Transverse colon (tissue), 3 donors: Measurements from ENCODE around the gene CDC14B.

Experiments
- EP300 ChIP-seq: sonication (generic); formaldehyde crosslinking; IDR thresholded peaks from one replicate; pipeline ENCODE4 v1.6.1; 2017; ENCODE audit warnings: antibody characterized with exemption, low read depth
- POLR2A ChIP-seq: fragments of 450-650 bp; IDR thresholded peaks from one replicate; pipeline ENCODE4 v1.6.1; 2016; ENCODE audit warnings: antibody characterized with exemption, mild to moderate bottlenecking, moderate library complexity
- TF ChIP-seq, protein P1 (sequence below), 5 experiments: fragments of 200-600 bp in 3 of 5; fragments of 450-650 bp in 2 of 5; sonication (generic) in 3 of 5; IDR thresholded peaks; 1 replicate in 2 of 5; 2 replicates in 3 of 5; pipeline ENCODE4 v1.5.1; 2016 to 2017; ENCODE audit warnings: antibody characterized with exemption in 5 of 5, inconsistent platforms in 3 of 5, mild to moderate bottlenecking in 2 of 5, moderate library complexity in 1 of 5

DNA sequence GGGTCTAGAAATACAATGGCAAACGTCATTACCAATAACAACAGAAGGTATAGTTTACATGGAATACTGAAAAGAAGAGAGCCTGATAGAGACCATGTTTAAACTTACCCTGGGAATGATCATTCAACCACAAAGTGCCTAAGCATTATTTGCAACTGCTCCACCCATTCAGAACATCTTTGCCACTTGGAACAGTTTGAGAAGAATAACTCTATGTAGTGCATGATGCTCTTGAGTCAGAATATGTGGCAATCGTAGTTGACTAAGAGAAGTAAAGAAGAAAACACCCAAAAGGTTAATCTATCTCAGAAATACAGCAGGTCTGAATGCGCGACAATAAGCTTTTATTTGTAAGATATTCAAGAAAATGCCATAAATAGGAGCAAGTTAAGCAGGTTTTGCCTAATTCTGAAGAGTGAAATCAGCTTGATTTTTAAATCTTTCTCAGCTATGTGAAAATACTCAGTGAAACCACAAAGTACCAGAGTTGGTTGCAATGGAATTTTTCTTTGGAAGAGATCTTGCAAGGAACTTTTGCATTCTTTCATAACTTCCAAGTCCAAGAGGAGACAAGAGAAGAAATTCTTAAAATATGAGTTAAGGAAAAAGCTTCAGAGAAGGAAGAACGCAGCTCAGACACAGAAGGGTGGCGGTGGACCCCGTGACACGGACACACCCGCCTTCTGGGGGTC, 105.4 kb downstream of the CDC14B start:
- no peak for TF ChIP-seq POLR2A
- TF ChIP-seq, protein P1, sequence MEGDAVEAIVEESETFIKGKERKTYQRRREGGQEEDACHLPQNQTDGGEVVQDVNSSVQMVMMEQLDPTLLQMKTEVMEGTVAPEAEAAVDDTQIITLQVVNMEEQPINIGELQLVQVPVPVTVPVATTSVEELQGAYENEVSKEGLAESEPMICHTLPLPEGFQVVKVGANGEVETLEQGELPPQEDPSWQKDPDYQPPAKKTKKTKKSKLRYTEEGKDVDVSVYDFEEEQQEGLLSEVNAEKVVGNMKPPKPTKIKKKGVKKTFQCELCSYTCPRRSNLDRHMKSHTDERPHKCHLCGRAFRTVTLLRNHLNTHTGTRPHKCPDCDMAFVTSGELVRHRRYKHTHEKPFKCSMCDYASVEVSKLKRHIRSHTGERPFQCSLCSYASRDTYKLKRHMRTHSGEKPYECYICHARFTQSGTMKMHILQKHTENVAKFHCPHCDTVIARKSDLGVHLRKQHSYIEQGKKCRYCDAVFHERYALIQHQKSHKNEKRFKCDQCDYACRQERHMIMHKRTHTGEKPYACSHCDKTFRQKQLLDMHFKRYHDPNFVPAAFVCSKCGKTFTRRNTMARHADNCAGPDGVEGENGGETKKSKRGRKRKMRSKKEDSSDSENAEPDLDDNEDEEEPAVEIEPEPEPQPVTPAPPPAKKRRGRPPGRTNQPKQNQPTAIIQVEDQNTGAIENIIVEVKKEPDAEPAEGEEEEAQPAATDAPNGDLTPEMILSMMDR (IDR thresholded peaks at IDR 0.05): no peak
- TF ChIP-seq EP300: no peak
